G401.6 (cell line): Measurements from ENCODE around the gene CLDN22.

Experiments
- FAIRE-seq: peaks from 2 replicates; lab custom pipeline; 2012; peaks lifted over from hg19 to GRCh38; lab: Jason Lieb, UNC

CLDN22 gene

GRCh38 chr4:183272384-183272783 is 47.7 kb downstream of the CLDN22 start:
- no peak for FAIRE-seq

GRCh38 chr4:183268556-183268955 is 51.5 kb downstream of the CLDN22 start:
- FAIRE-seq: no peak
